CD4-positive, alpha-beta T cell treated with Interleukin-17A for 4 hours (primary cell): Measurements from ENCODE around the gene RPS16.

ENCODE experiments used
- DNase-seq: peaks from one replicate; pipeline ENCODE4 v3.0.0-alpha.2; 2020; ENCODE audit warnings: mixed read lengths

The RPS16 gene

GRCh38 chr19:39384839-39385568 is 50.7 kb downstream of the RPS16 start:
- no peak for DNase-seq
